CD4-positive, alpha-beta T cell treated with Interleukin-15 for 1 hour (primary cell): ENCODE data around the gene DPYSL5.
A peak's percentile ranks its signal among the peaks of the same experiment; 100 is the strongest.

Experiments used
- DNase-seq: peaks from one replicate; pipeline ENCODE4 v3.0.0-alpha.2; 2020

Gene DPYSL5

GRCh38 chr2:26846334-26847306 lies 1.3 kb upstream of the DPYSL5 start:
- DNase-seq, result peak; percentile 48

GRCh38 chr2:26847307-26847654 lies 651 bp upstream of the DPYSL5 start:
- DNase-seq, result no peak

- no peak for DNase-seq
Observed at GRCh38 chr2:26848336-26849055, 564 bp downstream of the DPYSL5 start.

- no peak for DNase-seq
Observed at GRCh38 chr2:26849056-26849999, 1.4 kb downstream of the DPYSL5 start.

GRCh38 chr2:26850000-26850431 lies 2.1 kb downstream of the DPYSL5 start:
- no peak for DNase-seq

- DNase-seq, result no peak
Observed at GRCh38 chr2:26850505-26850904, 2.6 kb downstream of the DPYSL5 start.

- no peak for DNase-seq
Observed at GRCh38 chr2:26852405-26853306, 4.7 kb downstream of the DPYSL5 start.

GRCh38 chr2:26853751-26854150 lies 5.8 kb downstream of the DPYSL5 start:
- no peak for DNase-seq

GRCh38 chr2:26854283-26854827 lies 6.4 kb downstream of the DPYSL5 start:
- DNase-seq, result no peak

- DNase-seq, result no peak
Observed at GRCh38 chr2:26855466-26855865, 7.5 kb downstream of the DPYSL5 start.

- DNase-seq, result no peak
Observed at GRCh38 chr2:26859622-26860021, 11.7 kb downstream of the DPYSL5 start.

- DNase-seq, result no peak
Observed at GRCh38 chr2:26860211-26860850, 12.4 kb downstream of the DPYSL5 start.

- DNase-seq, result no peak
Observed at GRCh38 chr2:26861610-26862224, 13.8 kb downstream of the DPYSL5 start.

- no peak for DNase-seq
Observed at GRCh38 chr2:26864226-26864625, 16.3 kb downstream of the DPYSL5 start.

GRCh38 chr2:26864646-26865045 lies 16.7 kb downstream of the DPYSL5 start:
- no peak for DNase-seq

GRCh38 chr2:26870585-26871095 lies 22.7 kb downstream of the DPYSL5 start:
- DNase-seq, result no peak

GRCh38 chr2:26873286-26873983 lies 25.5 kb downstream of the DPYSL5 start:
- DNase-seq, result no peak

GRCh38 chr2:26874514-26874913 lies 26.6 kb downstream of the DPYSL5 start:
- DNase-seq, result no peak

- no peak for DNase-seq
Observed at GRCh38 chr2:26875065-26875634, 27.2 kb downstream of the DPYSL5 start.
